ENCODE measurements around the gene CHPF2.

Gene CHPF2

GRCh38 chr7:151249732-151250072 is 17.4 kb downstream of the CHPF2 start:
- Histone ChIP-seq H3K9ac (ENCODE audit: low read depth, low read length) (no peak overlapping the region), H3K4me1 (ENCODE audit: insufficient read depth, low read length) (peaks cover 42% of the 10 kb centered on the region), H3K9me3 (ENCODE audit: insufficient read depth, low read depth, low read length) (no peaks in the 10 kb centered on the region), H3K36me3 (ENCODE audit: insufficient read depth, low read length) (no peaks in the 10 kb centered on the region), H3K27ac (ENCODE audit: low read depth, low read length) (no peak overlapping the region), H3K27me3 (ENCODE audit: insufficient read depth, low read length) (peaks cover 91% of the 10 kb centered on the region), H3K4me3 (ENCODE audit: low read length) (0 out of 2 replicates have a peak overlapping the region, but pooled peaks have one; percentile 57)
- WGBS: 17% methylated on average over 5 of the region's 5 CpGs

GRCh38 chr7:151250181-151251132 is 18.2 kb downstream of the CHPF2 start:
- WGBS: 59% methylated on average over 7 of the region's 7 CpGs
- no peaks in the 10 kb centered on the region for H3K9me3 ChIP-seq (ENCODE audit: insufficient read depth, low read depth, low read length)
- no peaks in the 10 kb centered on the region for H3K36me3 ChIP-seq (ENCODE audit: insufficient read depth, low read length)
- no peak overlapping the region; the same call in 1 of the 2 replicates for H3K4me3 ChIP-seq (ENCODE audit: low read length)
- peaks cover 40% of the 10 kb centered on the region for H3K4me1 ChIP-seq (ENCODE audit: insufficient read depth, low read length)
- no peak overlapping the region for H3K27ac ChIP-seq (ENCODE audit: low read depth, low read length)
- peaks cover 91% of the 10 kb centered on the region for H3K27me3 ChIP-seq (ENCODE audit: insufficient read depth, low read length)
- H3K9ac ChIP-seq (ENCODE audit: low read depth, low read length): no peak overlapping the region

- Histone ChIP-seq H3K36me3 (ENCODE audit: insufficient read depth, low read length) (no peaks in the 10 kb centered on the region), H3K4me1 (ENCODE audit: insufficient read depth, low read length) (peaks cover 34% of the 10 kb centered on the region), H3K9ac (ENCODE audit: low read depth, low read length) (peak overlapping the region; percentile 38), H3K4me3 (ENCODE audit: low read length) (peak overlapping the region; percentile 70), H3K27ac (ENCODE audit: low read depth, low read length) (no peak overlapping the region), H3K9me3 (ENCODE audit: insufficient read depth, low read depth, low read length) (no peaks in the 10 kb centered on the region), H3K27me3 (ENCODE audit: insufficient read depth, low read length) (peaks cover 85% of the 10 kb centered on the region)
- 6% methylated on average over 19 of the region's 19 CpGs for WGBS
These were observed 19.0 kb downstream of the CHPF2 start for GRCh38 chr7:151251328-151251688.

DNA sequence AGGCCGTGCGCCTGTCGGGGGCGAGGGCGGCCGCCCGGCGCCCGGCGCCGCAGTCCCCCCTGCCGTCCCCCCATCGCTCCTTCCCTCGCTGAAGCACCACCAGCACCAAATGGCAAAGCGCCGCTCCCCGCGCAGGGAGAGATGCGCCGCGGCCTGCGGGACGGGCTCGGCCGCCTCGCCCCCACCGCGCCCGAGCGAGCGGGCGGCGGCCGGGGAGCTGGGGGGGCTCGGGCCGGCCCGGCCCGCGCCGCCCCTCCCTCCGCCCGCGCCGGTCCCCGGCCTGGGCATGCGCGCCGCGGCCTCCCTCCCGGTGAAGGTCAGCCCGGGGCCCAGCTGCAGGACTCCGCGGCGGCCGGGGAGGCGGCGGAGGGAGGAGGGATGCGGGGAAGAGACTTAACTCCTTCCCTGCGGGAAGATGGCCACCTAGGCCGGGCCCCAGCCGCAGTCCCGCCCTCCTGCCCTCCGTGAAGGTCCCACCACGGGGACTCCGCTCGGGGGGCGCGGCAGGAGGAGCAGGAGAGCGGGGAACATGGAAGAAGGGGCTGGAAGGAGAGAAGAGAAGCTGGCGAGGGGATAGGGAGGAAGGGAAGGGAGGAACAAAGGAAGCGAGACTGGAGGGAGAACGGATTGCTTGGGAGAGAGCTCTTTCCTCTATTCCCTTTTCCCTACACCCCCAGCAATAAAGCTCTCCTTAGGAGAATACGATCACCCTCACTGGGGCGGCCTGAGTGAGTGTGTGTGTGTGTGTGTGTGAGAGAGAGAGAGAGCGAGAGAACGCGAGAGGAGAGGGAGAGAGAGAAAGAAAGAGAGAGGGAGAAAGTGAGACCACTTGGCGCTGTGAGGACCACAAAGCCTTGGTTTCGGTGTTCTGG is 19.6 kb downstream of the CHPF2 start:
- H3K4me3 ChIP-seq (ENCODE audit: low read length): peak overlapping the region; percentile 70
- under 1% methylated on average over 77 of the region's 79 CpGs for WGBS
- peak overlapping the region; percentile 70 for H3K9ac ChIP-seq (ENCODE audit: low read depth, low read length)
- H3K9me3 ChIP-seq (ENCODE audit: insufficient read depth, low read depth, low read length): no peaks in the 10 kb centered on the region
- H3K4me1 ChIP-seq (ENCODE audit: insufficient read depth, low read length): peaks cover 28% of the 10 kb centered on the region
- no peaks in the 10 kb centered on the region for H3K36me3 ChIP-seq (ENCODE audit: insufficient read depth, low read length)
- no peak overlapping the region for H3K27ac ChIP-seq (ENCODE audit: low read depth, low read length)
- H3K27me3 ChIP-seq (ENCODE audit: insufficient read depth, low read length): peaks cover 81% of the 10 kb centered on the region

- H3K9me3 ChIP-seq (ENCODE audit: insufficient read depth, low read depth, low read length): no peaks in the 10 kb centered on the region
- H3K4me3 ChIP-seq (ENCODE audit: low read length): peak overlapping the region; percentile 70
- no peak overlapping the region for H3K27ac ChIP-seq (ENCODE audit: low read depth, low read length)
- H3K27me3 ChIP-seq (ENCODE audit: insufficient read depth, low read length): peaks cover 76% of the 10 kb centered on the region
- H3K4me1 ChIP-seq (ENCODE audit: insufficient read depth, low read length): peaks cover 22% of the 10 kb centered on the region
- H3K9ac ChIP-seq (ENCODE audit: low read depth, low read length): peak overlapping the region; percentile 70; the same call in 1 of the 2 replicates
- no peaks in the 10 kb centered on the region for H3K36me3 ChIP-seq (ENCODE audit: insufficient read depth, low read length)
- 17% methylated on average over 6 of the region's 9 CpGs for WGBS
These were observed 20.2 kb downstream of the CHPF2 start for GRCh38 chr7:151252561-151252835.

GRCh38 chr7:151252961-151253711 is 20.9 kb downstream of the CHPF2 start:
- WGBS: 44% methylated on average over 17 of the region's 17 CpGs
- peak overlapping the region; percentile 70 for H3K4me3 ChIP-seq (ENCODE audit: low read length)
- H3K9me3 ChIP-seq (ENCODE audit: insufficient read depth, low read depth, low read length): no peaks in the 10 kb centered on the region
- H3K36me3 ChIP-seq (ENCODE audit: insufficient read depth, low read length): no peaks in the 10 kb centered on the region
- no peak overlapping the region for H3K9ac ChIP-seq (ENCODE audit: low read depth, low read length)
- H3K4me1 ChIP-seq (ENCODE audit: insufficient read depth, low read length): peaks cover 18% of the 10 kb centered on the region
- H3K27me3 ChIP-seq (ENCODE audit: insufficient read depth, low read length): peaks cover 69% of the 10 kb centered on the region
- H3K27ac ChIP-seq (ENCODE audit: low read depth, low read length): no peak overlapping the region

GRCh38 chr7:151254316-151254715 is 22.0 kb downstream of the CHPF2 start:
- H3K27me3 ChIP-seq (ENCODE audit: insufficient read depth, low read length): peaks cover 57% of the 10 kb centered on the region
- no peaks in the 10 kb centered on the region for H3K36me3 ChIP-seq (ENCODE audit: insufficient read depth, low read length)
- no peak overlapping the region for H3K9ac ChIP-seq (ENCODE audit: low read depth, low read length)
- H3K9me3 ChIP-seq (ENCODE audit: insufficient read depth, low read depth, low read length): no peaks in the 10 kb centered on the region
- H3K4me1 ChIP-seq (ENCODE audit: insufficient read depth, low read length): peaks cover 18% of the 10 kb centered on the region
- H3K27ac ChIP-seq (ENCODE audit: low read depth, low read length): no peak overlapping the region
- 79% methylated on average over 7 of the region's 7 CpGs for WGBS
- H3K4me3 ChIP-seq (ENCODE audit: low read length): no peak overlapping the region

DNA sequence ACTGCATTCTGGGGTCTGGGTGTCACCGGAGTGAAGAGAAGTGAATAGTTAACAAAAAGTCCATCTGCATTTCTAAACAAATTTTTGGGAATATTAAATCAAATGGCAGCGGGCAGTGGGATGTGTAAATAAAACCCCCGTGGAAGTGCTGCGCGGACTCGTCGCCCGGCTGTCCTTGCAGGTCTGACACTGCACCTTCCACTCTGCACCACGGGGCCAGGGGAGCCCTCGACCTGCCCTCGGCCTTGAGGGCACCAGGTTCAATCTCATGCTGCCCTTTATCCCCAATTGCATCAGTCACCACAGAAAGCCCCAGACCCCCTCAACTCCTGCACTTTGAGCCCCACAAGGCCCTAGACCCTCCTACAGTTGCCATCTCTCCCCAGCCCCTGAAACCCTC is 22.6 kb downstream of the CHPF2 start:
- Histone ChIP-seq H3K27me3 (ENCODE audit: insufficient read depth, low read length) (peaks cover 52% of the 10 kb centered on the region), H3K27ac (ENCODE audit: low read depth, low read length) (no peak overlapping the region), H3K4me3 (ENCODE audit: low read length) (no peak overlapping the region), H3K9me3 (ENCODE audit: insufficient read depth, low read depth, low read length) (no peaks in the 10 kb centered on the region), H3K9ac (ENCODE audit: low read depth, low read length) (no peak overlapping the region), H3K4me1 (ENCODE audit: insufficient read depth, low read length) (peaks cover 17% of the 10 kb centered on the region), H3K36me3 (ENCODE audit: insufficient read depth, low read length) (no peaks in the 10 kb centered on the region)
- 90% methylated on average over 11 of the region's 11 CpGs for WGBS

DNA sequence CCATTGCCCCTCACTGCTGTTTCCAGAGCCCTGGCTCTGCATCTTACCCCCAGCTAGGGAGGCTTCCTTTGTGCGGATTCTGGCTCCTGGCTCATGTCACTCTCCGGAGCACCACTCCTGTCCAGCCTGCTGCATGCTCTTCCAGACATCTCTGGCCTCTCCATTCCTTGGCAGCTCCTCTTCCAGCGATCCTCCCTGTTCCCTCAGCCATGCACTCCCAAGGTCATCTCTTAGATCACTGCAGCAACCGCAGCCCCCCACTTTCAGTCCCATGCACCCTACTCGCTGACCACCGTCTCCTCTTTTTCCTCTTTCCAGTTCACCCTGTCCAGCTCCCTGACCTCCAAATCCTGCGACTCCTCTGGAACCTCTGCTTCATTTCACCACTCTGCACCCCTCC is 23.1 kb downstream of the CHPF2 start:
- Histone ChIP-seq H3K4me1 (ENCODE audit: insufficient read depth, low read length) (peaks cover 13% of the 10 kb centered on the region), H3K9me3 (ENCODE audit: insufficient read depth, low read depth, low read length) (no peaks in the 10 kb centered on the region), H3K27me3 (ENCODE audit: insufficient read depth, low read length) (peaks cover 49% of the 10 kb centered on the region), H3K27ac (ENCODE audit: low read depth, low read length) (no peak overlapping the region), H3K4me3 (ENCODE audit: low read length) (no peak overlapping the region), H3K9ac (ENCODE audit: low read depth, low read length) (no peak overlapping the region), H3K36me3 (ENCODE audit: insufficient read depth, low read length) (no peaks in the 10 kb centered on the region)
- WGBS: 80% methylated on average over 7 of the region's 7 CpGs

- peaks cover 44% of the 10 kb centered on the region for H3K27me3 ChIP-seq (ENCODE audit: insufficient read depth, low read length)
These were observed 24.2 kb downstream of the CHPF2 start for GRCh38 chr7:151256410-151257045.

More at GRCh38 chr7:151256410-151257045, 24.2 kb downstream of the CHPF2 start:
- Histone ChIP-seq H3K9ac (ENCODE audit: low read depth, low read length) (no peak overlapping the region), H3K4me1 (ENCODE audit: insufficient read depth, low read length) (peaks cover 8% of the 10 kb centered on the region), H3K4me3 (ENCODE audit: low read length) (no peak overlapping the region), H3K9me3 (ENCODE audit: insufficient read depth, low read depth, low read length) (no peaks in the 10 kb centered on the region), H3K36me3 (ENCODE audit: insufficient read depth, low read length) (no peaks in the 10 kb centered on the region), H3K27ac (ENCODE audit: low read depth, low read length) (no peak overlapping the region)
- WGBS: 73% methylated on average over 16 of the region's 16 CpGs
